Endodermal cell (in vitro differentiated cells): ENCODE results near the gene POU6F2. TPM values are rescaled to one million over a fixed set of nuclear protein-coding genes. Genes with fewer than 3 reads are reported as not detected.

Experiments used
- DNase-seq: peaks from one replicate; pipeline ENCODE4 v3.0.0-alpha.2; 2017
- H3K27ac ChIP-seq: 2 replicates; pipeline ENCODE4 v1.5.1; 2013; ENCODE audit warnings: mild to moderate bottlenecking, low read depth, low read length, moderate library complexity
- H3K27me3 ChIP-seq: 2 replicates; pipeline ENCODE4 v1.6.1; 2013; ENCODE audit warnings: mild to moderate bottlenecking, low read length, moderate library complexity; ENCODE audit not compliant: insufficient read depth, control insufficient read depth, poor library complexity, severe bottlenecking
- H3K36me3 ChIP-seq: 2 replicates; pipeline ENCODE4 v1.7.0; 2013; ENCODE audit warnings: mild to moderate bottlenecking, low read length, moderate library complexity; ENCODE audit not compliant: control insufficient read depth, insufficient read depth
- H3K4me1 ChIP-seq: one replicate; pipeline ENCODE4 v1.7.0; 2013; ENCODE audit warnings: low read length; ENCODE audit not compliant: control insufficient read depth, insufficient read depth
- H3K4me3 ChIP-seq: 2 replicates; pipeline ENCODE4 v1.5.1; 2013; ENCODE audit warnings: mild to moderate bottlenecking, low read length, moderate library complexity
- H3K9ac ChIP-seq: 2 replicates; pipeline ENCODE4 v1.6.1; 2013; ENCODE audit warnings: mild to moderate bottlenecking, low read length, moderate library complexity; ENCODE audit not compliant: poor library complexity, severe bottlenecking; ENCODE audit errors: extremely low read depth
- H3K9me3 ChIP-seq: 2 replicates; pipeline ENCODE4 v1.6.1; 2013; ENCODE audit warnings: mild to moderate bottlenecking, low read length, moderate library complexity; ENCODE audit not compliant: control insufficient read depth
- H3K27ac Mint-ChIP-seq: 2 replicates; pipeline ENCODE4 v1.8.0; 2020; ENCODE audit warnings: mixed read lengths
- H3K27me3 Mint-ChIP-seq: 2 replicates; pipeline ENCODE4 v1.8.0; 2021; ENCODE audit warnings: mild to moderate bottlenecking, mixed read lengths; ENCODE audit not compliant: insufficient read depth
- H3K36me3 Mint-ChIP-seq: 2 replicates; pipeline ENCODE4 v1.8.0; 2020; ENCODE audit warnings: low read depth, mixed read lengths
- H3K4me1 Mint-ChIP-seq: 2 replicates; pipeline ENCODE4 v1.8.0; 2020; ENCODE audit warnings: mixed read lengths
- H3K4me3 Mint-ChIP-seq: 2 replicates; pipeline ENCODE4 v1.8.0; 2020; ENCODE audit warnings: mild to moderate bottlenecking, moderate library complexity, mixed read lengths
- H3K9me3 Mint-ChIP-seq: 2 replicates; pipeline ENCODE4 v1.8.0; 2020; ENCODE audit warnings: mild to moderate bottlenecking, mixed read lengths
- WGBS, 2 experiments: methylation state at CpG; one replicate each; pipeline versions ENCODE4 v1.1.5 to v1.1.7; 2013; ENCODE audit warnings: missing lambda C conversion rate in 2 of 2, mixed read lengths in 1 of 2; ENCODE audit not compliant: insufficient coverage in 1 of 2, insufficient read length in 1 of 2; 5-methylcytosine and 5-hydroxymethylcytosine counted together
- total RNA-seq, 2 donors: library from RNA; stranded (reverse); fragmentation: NEBNext Ultra II Directional in 1 of 2; extraction: Animal tissue kit (Norgen Biotek cat#: 25700) in 1 of 2; gene quantifications; 2 replicates in 1 of 2; 3 replicates in 1 of 2; pipeline ENCODE4 v1.2.1, GENCODE V29; 2021
- TF ChIP-seq, protein P1 (sequence below): fragments of 200-600 bp; sonication (generic); conservative IDR thresholded peaks from 2 replicates; pipeline ENCODE4 v1.5.0; 2021; ENCODE audit warnings: antibody characterized with exemption, mild to moderate bottlenecking

POU6F2 gene
- total RNA-seq, 2 donors from 2014 or later: 6.0 to 10.0 TPM

DNA sequence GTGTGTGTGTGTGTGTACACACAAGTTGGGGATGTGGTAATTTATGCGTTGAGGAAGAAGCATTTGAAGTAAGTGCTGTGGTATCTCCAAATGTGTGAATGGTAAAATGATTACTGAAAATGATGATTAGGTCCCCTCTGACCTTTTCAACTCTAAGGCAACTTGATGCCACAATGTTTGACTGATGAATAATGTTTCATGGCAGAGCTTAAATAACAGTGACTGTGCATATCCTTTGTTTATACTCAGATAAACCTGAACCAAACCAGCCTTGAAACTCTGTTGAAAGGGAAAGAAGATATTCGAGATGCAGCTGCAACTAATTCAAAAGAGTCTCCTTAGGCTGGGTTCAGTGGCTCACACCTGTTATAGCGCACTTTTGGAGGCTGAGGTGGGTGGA is 523.6 kb downstream of the POU6F2 start:
- Mint-ChIP-seq H3K27ac (no peak overlapping the region), H3K27me3 (peaks cover 2% of the 10 kb centered on the region), H3K36me3 (no peaks in the 10 kb centered on the region), H3K4me1 (no peaks in the 10 kb centered on the region), H3K9me3 (no peaks in the 10 kb centered on the region), H3K4me3 (no peak overlapping the region)
- no peak overlapping the region for H3K27ac ChIP-seq
- TF ChIP-seq, protein P1, sequence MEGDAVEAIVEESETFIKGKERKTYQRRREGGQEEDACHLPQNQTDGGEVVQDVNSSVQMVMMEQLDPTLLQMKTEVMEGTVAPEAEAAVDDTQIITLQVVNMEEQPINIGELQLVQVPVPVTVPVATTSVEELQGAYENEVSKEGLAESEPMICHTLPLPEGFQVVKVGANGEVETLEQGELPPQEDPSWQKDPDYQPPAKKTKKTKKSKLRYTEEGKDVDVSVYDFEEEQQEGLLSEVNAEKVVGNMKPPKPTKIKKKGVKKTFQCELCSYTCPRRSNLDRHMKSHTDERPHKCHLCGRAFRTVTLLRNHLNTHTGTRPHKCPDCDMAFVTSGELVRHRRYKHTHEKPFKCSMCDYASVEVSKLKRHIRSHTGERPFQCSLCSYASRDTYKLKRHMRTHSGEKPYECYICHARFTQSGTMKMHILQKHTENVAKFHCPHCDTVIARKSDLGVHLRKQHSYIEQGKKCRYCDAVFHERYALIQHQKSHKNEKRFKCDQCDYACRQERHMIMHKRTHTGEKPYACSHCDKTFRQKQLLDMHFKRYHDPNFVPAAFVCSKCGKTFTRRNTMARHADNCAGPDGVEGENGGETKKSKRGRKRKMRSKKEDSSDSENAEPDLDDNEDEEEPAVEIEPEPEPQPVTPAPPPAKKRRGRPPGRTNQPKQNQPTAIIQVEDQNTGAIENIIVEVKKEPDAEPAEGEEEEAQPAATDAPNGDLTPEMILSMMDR: no peak
- H3K9ac ChIP-seq: no peak overlapping the region
- no peaks in the 10 kb centered on the region for H3K4me1 ChIP-seq
- no peak overlapping the region for H3K4me3 ChIP-seq
- no peaks in the 10 kb centered on the region for H3K27me3 ChIP-seq
- WGBS, 2 experiments: 89 to 96% methylated on average over 3 of the region's 3 CpGs
- no peaks in the 10 kb centered on the region for H3K9me3 ChIP-seq
- no peak for DNase-seq
- no peaks in the 10 kb centered on the region for H3K36me3 ChIP-seq

DNA sequence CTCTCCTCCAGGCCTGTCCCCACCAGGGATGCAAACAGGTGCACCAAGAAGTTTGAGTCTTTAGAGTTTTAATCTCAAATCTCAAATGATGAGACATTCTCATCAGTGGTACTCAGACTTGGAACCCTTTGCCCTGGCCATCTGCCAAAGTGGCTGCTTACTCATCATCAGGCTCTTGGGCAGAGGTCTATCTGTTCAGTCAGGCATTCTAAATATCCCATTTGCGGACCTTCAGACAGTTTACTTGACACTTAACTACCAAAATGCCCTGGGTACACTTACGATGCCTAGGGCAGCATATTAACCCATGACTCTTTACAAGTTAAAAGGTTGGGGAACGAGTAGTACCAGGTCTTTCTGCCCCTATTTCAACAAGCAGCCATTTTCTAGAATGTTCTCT is 527.3 kb downstream of the POU6F2 start:
- Histone ChIP-seq H3K9ac (no peak overlapping the region), H3K27ac (no peak overlapping the region), H3K36me3 (no peaks in the 10 kb centered on the region), H3K27me3 (no peaks in the 10 kb centered on the region), H3K9me3 (peaks cover 9% of the 10 kb centered on the region), H3K4me1 (no peaks in the 10 kb centered on the region), H3K4me3 (no peak overlapping the region)
- no peaks in the 10 kb centered on the region for H3K4me1 Mint-ChIP-seq
- no peak overlapping the region for H3K4me3 Mint-ChIP-seq
- 67 to 80% methylated on average over 3 of the region's 3 CpGs for WGBS, 2 experiments
- H3K9me3 Mint-ChIP-seq: peaks cover 3% of the 10 kb centered on the region
- TF ChIP-seq, protein P1: no peak
- peaks cover 2% of the 10 kb centered on the region for H3K27me3 Mint-ChIP-seq
- no peak for DNase-seq
- no peak overlapping the region for H3K27ac Mint-ChIP-seq
- no peaks in the 10 kb centered on the region for H3K36me3 Mint-ChIP-seq

DNA sequence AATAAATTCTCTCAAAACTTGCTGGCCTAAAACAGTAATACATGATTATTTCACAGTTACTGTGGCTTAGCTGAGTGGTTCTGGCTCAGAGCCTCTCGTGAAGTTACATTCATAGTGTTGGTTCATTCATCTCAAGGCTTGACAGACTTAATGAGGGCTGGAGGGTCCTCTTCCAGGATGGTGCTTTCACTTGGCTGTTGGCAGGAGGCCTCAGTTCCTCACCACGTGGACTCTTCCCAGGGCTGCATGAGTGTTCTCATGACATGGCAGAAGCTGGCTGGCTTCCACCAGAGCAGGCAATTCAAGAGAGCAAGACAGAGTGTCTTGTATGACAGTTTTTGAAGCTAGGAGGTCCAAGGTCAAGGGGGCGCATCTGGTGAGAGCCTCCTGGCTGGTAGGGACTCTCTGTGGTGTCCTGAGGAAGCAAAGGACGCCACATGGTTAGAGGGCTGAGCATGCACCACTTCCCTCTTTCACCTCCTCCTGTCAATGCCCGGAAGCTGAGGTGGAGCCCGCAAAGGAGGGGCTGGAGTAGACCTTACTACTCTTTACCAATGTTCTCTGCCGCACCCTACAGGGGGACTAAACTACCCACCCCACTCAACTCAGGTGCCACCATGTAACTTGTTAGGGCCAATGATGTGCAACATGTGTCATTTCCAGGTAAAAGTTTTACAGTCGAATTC is 530.3 kb downstream of the POU6F2 start:
- Histone ChIP-seq H3K9me3 (peaks cover 12% of the 10 kb centered on the region), H3K4me1 (no peaks in the 10 kb centered on the region), H3K27me3 (no peaks in the 10 kb centered on the region), H3K27ac (no peak overlapping the region), H3K4me3 (no peak overlapping the region), H3K9ac (no peak overlapping the region), H3K36me3 (no peaks in the 10 kb centered on the region)
- Mint-ChIP-seq H3K27ac (no peak overlapping the region), H3K4me3 (no peak overlapping the region), H3K36me3 (no peaks in the 10 kb centered on the region), H3K27me3 (no peaks in the 10 kb centered on the region), H3K4me1 (peaks cover 7% of the 10 kb centered on the region), H3K9me3 (peaks cover 11% of the 10 kb centered on the region)
- TF ChIP-seq, protein P1: no peak
- WGBS, 2 experiments: 93 to 95% methylated on average over 3 to 8 of the region's 8 CpGs
- no peak for DNase-seq
